Panc1 (cell line): ENCODE results near the gene OTOG. TPM values are rescaled to one million over a fixed set of nuclear protein-coding genes. Genes with fewer than 3 reads are reported as not detected.

Experiments
- ATAC-seq: fragments of 200-7000 bp; cut with Tn5 transposase; 2 replicates; pipeline ENCODE4 v1.9.1; 2020; ENCODE audit warnings: mild to moderate bottlenecking, moderate library complexity
- BruUV-seq: library from RNA; stranded (reverse); fragments of 400-500 nt; replicated peaks from 2 replicates; lab custom pipeline; 2021; lab: Mats Ljungman, UMichigan
- CTCF ChIA-PET: fragments of 300-600 bp; sonication (Branson Sonifier 250); formaldehyde crosslinking; loops from one replicate; lab custom pipeline; 2022; ENCODE audit warnings: antibody characterized with exemption; lab: Charles Lee
- POLR2A ChIA-PET: fragments of 300-600 bp; sonication (Branson Sonifier 250); formaldehyde crosslinking; loops from one replicate; lab custom pipeline; 2022; ENCODE audit warnings: antibody characterized with exemption; lab: Charles Lee
- DNase-seq: peaks from one replicate; pipeline ENCODE4 v3.0.0-alpha.2; 2010; ENCODE audit warnings: low read depth, low spot score
- H3K27ac ChIP-seq: 2 replicates; pipeline ENCODE4 v1.5.1; 2011; ENCODE audit warnings: mild to moderate bottlenecking, low read length, inconsistent platforms
- H3K27me3 ChIP-seq: fragments of 200-500 bp; sonication (Bioruptor generic); 2 replicates; pipeline ENCODE4 v1.6.0; 2014; ENCODE audit warnings: low read length, inconsistent platforms; ENCODE audit not compliant: control insufficient read depth, insufficient read depth
- H3K36me3 ChIP-seq: fragments of 200-500 bp; sonication (Bioruptor generic); 2 replicates; pipeline ENCODE4 v1.5.1; 2014; ENCODE audit warnings: inconsistent platforms, mild to moderate bottlenecking, low read length, moderate library complexity; ENCODE audit not compliant: control insufficient read depth, insufficient read depth
- H3K4me1 ChIP-seq: 2 replicates; pipeline ENCODE4 v1.5.1; 2011; ENCODE audit warnings: inconsistent platforms, mild to moderate bottlenecking, low read length, moderate library complexity; ENCODE audit not compliant: control insufficient read depth, insufficient read depth
- H3K4me3 ChIP-seq, 2 experiments: 2 replicates each; pipeline ENCODE4 v1.5.1; 2011 to 2012; ENCODE audit warnings: low read depth in 2 of 2, low read length in 2 of 2, mild to moderate bottlenecking in 2 of 2, inconsistent platforms in 1 of 2, moderate library complexity in 1 of 2
- H3K9me3 ChIP-seq: fragments of 200-500 bp; sonication (Bioruptor generic); 2 replicates; pipeline ENCODE4 v1.5.1; 2014; ENCODE audit warnings: low read depth, mild to moderate bottlenecking, inconsistent platforms, low read length, moderate library complexity; ENCODE audit not compliant: control insufficient read depth, insufficient read depth
- CTCF ChIP-seq: fragments of 450-650 bp; IDR thresholded peaks from 2 replicates; pipeline ENCODE4 v1.5.1; 2017; ENCODE audit warnings: mild to moderate bottlenecking
- POLR2AphosphoS5 ChIP-seq: IDR thresholded peaks from 2 replicates; pipeline ENCODE4 v1.6.1; 2012; ENCODE audit warnings: mild to moderate bottlenecking, low read depth, low read length, moderate library complexity
- REST ChIP-seq, 2 experiments: IDR thresholded peaks; 2 replicates each; pipeline ENCODE4 v1.6.1; 2011 to 2012; ENCODE audit warnings: low read depth in 2 of 2, control low read depth in 1 of 2, low read length in 1 of 2, mild to moderate bottlenecking in 1 of 2, moderate library complexity in 1 of 2; ENCODE audit not compliant: insufficient read depth in 1 of 2
- SIN3A ChIP-seq: IDR thresholded peaks from 2 replicates; pipeline ENCODE4 v1.6.1; 2012; ENCODE audit warnings: low read depth, mild to moderate bottlenecking, low read length, moderate library complexity, borderline replicate concordance; ENCODE audit not compliant: insufficient read depth
- TCF7L2 ChIP-seq: IDR thresholded peaks from 2 replicates; pipeline ENCODE4 v1.6.1; 2011; ENCODE audit warnings: mild to moderate bottlenecking, low read depth, low read length, inconsistent platforms
- in situ Hi-C: cut with HindIII; loops from 2 replicates; pipeline ENCODE4 v1.10.0; 2016; ENCODE audit warnings: low sequenced_read_pairs, low pct_unique_long_range_greater_than_20kb
- intact Hi-C: fragments of 100-400 bp; cut with micrococcal nuclease; formaldehyde crosslinking; loops from one replicate; pipeline ENCODE4 v1.10.0; 2022; ENCODE audit not compliant: unreplicated experiment
- total RNA-seq: library from RNA; stranded (reverse); gene quantifications from one replicate; pipeline ENCODE4 v1.2.1, GENCODE V29; 2021; ENCODE audit not compliant: unreplicated experiment

OTOG gene
- total RNA-seq, 1 experiment from 2014 or later, result not detected

DNA sequence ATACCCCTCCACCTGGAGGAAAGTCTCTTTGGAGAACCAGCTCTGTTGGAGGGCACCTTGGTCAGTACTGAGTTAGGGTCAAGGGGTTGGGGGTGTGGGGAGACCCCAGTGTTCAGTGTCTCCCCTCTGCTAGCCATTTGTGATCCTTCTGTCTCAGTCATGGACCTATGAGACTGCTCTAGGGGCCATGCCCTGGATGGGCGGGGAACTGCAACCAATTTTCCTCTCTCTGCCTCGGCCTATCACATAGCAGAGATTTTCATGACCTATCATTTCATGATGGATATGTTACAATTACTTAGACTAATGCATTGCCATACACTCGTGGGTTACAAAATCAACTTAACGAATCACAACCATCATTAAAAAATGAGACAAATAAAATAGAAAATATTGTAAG, 7.4 kb downstream of the OTOG start:
- no TSS peak for BruUV-seq
- ChIA-PET CTCF (no interaction called here), POLR2A (no interaction called here)
- Histone ChIP-seq H3K27me3 (no peaks in the 10 kb centered on the region), H3K27ac (no peak overlapping the region), H3K4me1 (no peaks in the 10 kb centered on the region), H3K36me3 (no peaks in the 10 kb centered on the region), H3K9me3 (no peaks in the 10 kb centered on the region), H3K4me3 (no peak overlapping the region)
- intact Hi-C loops, result no loop called here
- no peak for TF ChIP-seq TCF7L2
- TF ChIP-seq POLR2AphosphoS5, result no peak
- no peak for TF ChIP-seq REST (IDR thresholded peaks at IDR 0.05; ENCODE audit: insufficient read depth in 1 of 2, low read depth in 2 of 2, low read length in 1 of 2)
- no peak for TF ChIP-seq CTCF
- no peak for TF ChIP-seq SIN3A
- in situ Hi-C loops, result no loop called here
- DNase-seq (no peak), ATAC-seq (no peak)

- in situ Hi-C loops (no loop called here), intact Hi-C loops (no loop called here)
- ATAC-seq (no peak), DNase-seq (no peak)
- Histone ChIP-seq H3K4me3 (no peak overlapping the region), H3K27ac (no peak overlapping the region), H3K9me3 (no peaks in the 10 kb centered on the region), H3K4me1 (no peaks in the 10 kb centered on the region), H3K27me3 (no peaks in the 10 kb centered on the region; the same call in 1 of the 2 replicates), H3K36me3 (no peaks in the 10 kb centered on the region)
- BruUV-seq, result no TSS peak
- ChIA-PET CTCF (no interaction called here), POLR2A (no interaction called here)
- TF ChIP-seq REST (IDR thresholded peaks at IDR 0.05; ENCODE audit: insufficient read depth in 1 of 2, low read depth in 2 of 2, low read length in 1 of 2), result no peak
- no peak for TF ChIP-seq SIN3A
- no peak for TF ChIP-seq CTCF
- no peak for TF ChIP-seq POLR2AphosphoS5
Observed at GRCh38 chr11:17556999-17557398, 9.9 kb downstream of the OTOG start.
